GM12878 (cell line): ENCODE measurements around the gene STK39. TPM values are rescaled to one million over a fixed set of nuclear protein-coding genes. Genes with fewer than 3 reads are reported as not detected.

Experiments
- ATAC-seq: fragments of 200-7000 bp; cut with Tn5 transposase; 3 replicates; pipeline ENCODE4 v1.9.1; 2020; ENCODE audit warnings: mild to moderate bottlenecking, moderate library complexity
- BruUV-seq: library from RNA; stranded (reverse); fragments of 400-500 nt; replicated peaks from 2 replicates; lab custom pipeline; 2021; lab: Mats Ljungman, UMichigan
- CTCF ChIA-PET: fragments of 300-600 bp; sonication (Branson Sonifier 250); formaldehyde crosslinking; extraction: SDS; loops from one replicate; lab custom pipeline; 2021; ENCODE audit warnings: inconsistent platforms; lab: Yijun Ruan, JAX
- POLR2A ChIA-PET: fragments of 350-600 bp; formaldehyde crosslinking; extraction: SDS; loops from one replicate; lab custom pipeline; 2021; ENCODE audit warnings: inconsistent platforms; lab: Charles Lee
- RAD21 ChIA-PET: fragments of 300-600 bp; sonication (Branson Sonifier 250); formaldehyde crosslinking; loops from one replicate; lab custom pipeline; 2023; ENCODE audit warnings: antibody characterized with exemption; ENCODE audit not compliant: unreplicated experiment; lab: Charles Lee
- SMC1A ChIA-PET: fragments of 300-600 bp; sonication (Branson Sonifier 250); formaldehyde crosslinking; loops from one replicate; lab custom pipeline; 2023; ENCODE audit not compliant: unreplicated experiment, uncharacterized antibody; lab: Charles Lee
- DNase-seq: peaks from one replicate; pipeline ENCODE4 v3.0.0-alpha.2; 2011; ENCODE audit warnings: low read depth, low spot score
- FAIRE-seq: peaks from 3 replicates; lab custom pipeline; 2011; peaks lifted over from hg19 to GRCh38; lab: Jason Lieb, UNC
- H2AFZ ChIP-seq: 2 replicates; pipeline ENCODE4 v1.6.0; 2011; ENCODE audit warnings: low read depth, low read length, control low read depth; ENCODE audit not compliant: control insufficient read depth
- H3K27ac ChIP-seq: 2 replicates; pipeline ENCODE4 v1.5.1; 2011; ENCODE audit warnings: control low read depth; ENCODE audit not compliant: control insufficient read depth, insufficient read depth
- H3K27me3 ChIP-seq, 2 experiments: replicated peaks in 1 of 2; 2 replicates each; pipeline versions ENCODE4 v1.6.0 to v1.6.1; 2011; ENCODE audit warnings: low read length in 1 of 2; ENCODE audit not compliant: control insufficient read depth in 2 of 2, insufficient read depth in 2 of 2
- H3K36me3 ChIP-seq, 2 experiments: 2 replicates each; pipeline ENCODE4 v1.5.1; 2011; ENCODE audit warnings: low read length in 1 of 2; ENCODE audit not compliant: control insufficient read depth in 2 of 2, insufficient read depth in 2 of 2
- H3K4me1 ChIP-seq: 2 replicates; pipeline ENCODE4 v1.6.1; 2011; ENCODE audit warnings: mild to moderate bottlenecking, low read length, moderate library complexity, mixed read lengths; ENCODE audit not compliant: control insufficient read depth, insufficient read depth
- H3K4me2 ChIP-seq: 2 replicates; pipeline ENCODE4 v1.6.0; 2011; ENCODE audit warnings: control low read depth; ENCODE audit not compliant: control insufficient read depth, insufficient read depth
- H3K4me3 ChIP-seq: fragments of 200-600 bp; sonication (generic); 2 replicates; pipeline ENCODE4 v1.5.1; 2016
- H3K79me2 ChIP-seq: 2 replicates; pipeline ENCODE4 v1.6.0; 2011; ENCODE audit warnings: low read length; ENCODE audit not compliant: control insufficient read depth, insufficient read depth
- H3K9ac ChIP-seq: 2 replicates; pipeline ENCODE4 v1.8.0; 2011; ENCODE audit warnings: low read length, control low read depth, mixed read lengths; ENCODE audit not compliant: control insufficient read depth, insufficient read depth
- H3K9me3 ChIP-seq: replicated peaks from 3 replicates; pipeline ENCODE4 v1.5.1; 2011; ENCODE audit warnings: mild to moderate bottlenecking, low read length; ENCODE audit not compliant: control insufficient read depth, insufficient read depth
- H4K20me1 ChIP-seq: 2 replicates; pipeline ENCODE4 v1.6.0; 2011; ENCODE audit not compliant: control insufficient read depth, insufficient read depth
- BHLHE40 ChIP-seq, 2 experiments: fragments of 450-650 bp in 1 of 2; IDR thresholded peaks; 2 replicates each; pipeline ENCODE4 v1.6.1; 2011 to 2017; ENCODE audit warnings: low read depth in 2 of 2, borderline replicate concordance in 1 of 2, improper control_type of control experiment in 1 of 2, low read length in 1 of 2, mild to moderate bottlenecking in 1 of 2
- CHD4 ChIP-seq: fragments of 200-600 bp; sonication (generic); IDR thresholded peaks from 2 replicates; pipeline ENCODE4 v1.6.1; 2016; ENCODE audit warnings: mild to moderate bottlenecking
- KDM1A ChIP-seq: fragments of 200-600 bp; sonication (generic); IDR thresholded peaks from 2 replicates; pipeline ENCODE4 v1.6.1; 2016; ENCODE audit warnings: borderline replicate concordance
- RUNX3 ChIP-seq: IDR thresholded peaks from 2 replicates; pipeline ENCODE4 v1.6.1; 2012; ENCODE audit warnings: low read length, inconsistent platforms
- TCF12 ChIP-seq: IDR thresholded peaks from 2 replicates; pipeline ENCODE4 v1.6.1; 2011; ENCODE audit warnings: low read depth, mild to moderate bottlenecking, low read length
- TCF7 ChIP-seq: IDR thresholded peaks from 2 replicates; pipeline ENCODE4 v1.6.1; 2014; ENCODE audit warnings: antibody characterized with exemption, borderline replicate concordance
- ZNF592 ChIP-seq: fragments of 450-650 bp; IDR thresholded peaks from 2 replicates; pipeline ENCODE4 v1.6.1; 2017; ENCODE audit warnings: mild to moderate bottlenecking, moderate library complexity
- ZSCAN29 ChIP-seq: fragments of 450-650 bp; IDR thresholded peaks from 2 replicates; pipeline ENCODE4 v1.6.1; 2017; ENCODE audit warnings: mild to moderate bottlenecking, moderate library complexity
- WGBS: methylation state at CpG from one replicate; pipeline ENCODE4 v1.1.6; 2016; ENCODE audit warnings: low lambda C conversion rate; ENCODE audit not compliant: insufficient replicate concordance, insufficient coverage; ENCODE audit errors: missing lambda C conversion rate; 5-methylcytosine and 5-hydroxymethylcytosine counted together
- in situ Hi-C: fragments of 300-500 bp; cut with MboI; formaldehyde crosslinking; loops from 9 replicates; pipeline ENCODE4 v1.14.3; 2018; ENCODE audit warnings: mixed read lengths
- intact Hi-C: fragments of 100-400 bp; cut with micrococcal nuclease; formaldehyde crosslinking; loops from one replicate; pipeline ENCODE4 v1.14.2; 2022; ENCODE audit not compliant: unreplicated experiment
- polyA plus RNA-seq, 11 experiments: library from polyadenylated mRNA; depleted of rRNA in 4 of 11; unstranded in 6 of 11; stranded (reverse) in 5 of 11; fragments of >200 nt; fragmentation: Nextera tagmentation in 4 of 11; fragmentation: Illumina TruSeq in 1 of 11; extraction: Ambion mirVana in 4 of 11; extraction: Trizol in 1 of 11; gene quantifications; 1 replicate in 1 of 11; 2 replicates in 10 of 11; pipeline versions ENCODE4 v1.2.1 to v1.2.3, GENCODE V29; 2011 to 2016; ENCODE audit warnings: inconsistent platforms in 2 of 11, missing spikeins in 2 of 11, low read depth in 1 of 11
- total RNA-seq, 4 experiments: library from RNA; depleted of rRNA in 3 of 4; stranded (reverse); fragments of >200 nt in 3 of 4; fragmentation: Illumina TruSeq in 1 of 4; extraction: Trizol in 1 of 4; gene quantifications; 2 replicates each; pipeline versions ENCODE4 v1.2.1 to v1.2.3, GENCODE V29; 2013 to 2021

STK39 gene
- total and polyA plus RNA-seq, 10 of the 15 experiments (the other 5 are each of a cell fraction or from before 2014, with no cell fraction given), result 0.03 to 0.21 (median 0.07) TPM; not detected in 5

GRCh38 chr2:168086851-168087250, 160.5 kb downstream of the STK39 start:
- in situ Hi-C loops, result no loop called here
- H3K36me3 ChIP-seq, result no peaks in the 10 kb centered on the region
- no peaks in the 10 kb centered on the region for H3K27me3 ChIP-seq
- ChIA-PET SMC1A (interaction anchor here (1.9 kb wide), 1 partner anchor 19 kb away, joined by 6 read pairs; no protein-coding TSS in a partner anchor), POLR2A (no interaction called here), CTCF (no interaction called here), RAD21 (no interaction called here)
- no peak overlapping the region for H3K4me2 ChIP-seq
- no peak for TF ChIP-seq KDM1A
- no peak overlapping the region for H3K4me3 ChIP-seq
- H3K27ac ChIP-seq, result no peak overlapping the region
- ATAC-seq (no peak), FAIRE-seq (no peak), DNase-seq (no peak)
- no TSS peak for BruUV-seq
- 22% methylated on average over 4 of the region's 5 CpGs for WGBS
- H3K79me2 ChIP-seq, result no peaks in the 10 kb centered on the region
- H3K4me1 ChIP-seq, result peaks cover 24% of the 10 kb centered on the region
- no peak overlapping the region for H3K9ac ChIP-seq
- no peaks in the 10 kb centered on the region for H3K9me3 ChIP-seq
- H2AFZ ChIP-seq, result no peak overlapping the region
- no peaks in the 10 kb centered on the region for H4K20me1 ChIP-seq
- intact Hi-C loops, result no loop called here

DNA sequence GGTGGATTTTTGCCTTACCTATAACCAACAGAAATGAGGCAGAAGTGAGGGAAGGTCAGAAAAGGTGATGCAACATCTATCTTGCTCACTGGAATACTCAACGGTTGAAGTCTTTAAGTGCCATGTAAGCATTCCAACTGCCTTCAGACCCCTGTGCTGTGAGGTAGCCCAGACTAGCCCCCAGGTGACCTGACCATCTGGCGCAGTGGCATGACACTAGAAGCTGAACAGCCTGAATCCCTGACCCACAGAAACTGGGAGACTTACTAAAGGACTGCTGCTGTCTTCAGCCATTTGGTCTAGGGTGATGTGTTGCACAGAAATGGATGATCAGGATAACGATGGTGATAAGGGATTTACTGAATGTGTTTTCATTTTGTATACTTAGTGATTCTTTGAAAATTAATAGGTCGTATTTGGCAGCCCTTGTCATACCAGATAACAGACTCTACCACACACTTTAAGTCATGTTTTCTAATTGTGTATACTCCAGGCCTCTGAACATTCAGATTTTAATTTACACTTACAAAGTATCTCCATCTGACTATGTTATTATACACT, 161.5 kb downstream of the STK39 start:
- Histone ChIP-seq H3K4me1 (peaks cover 20% of the 10 kb centered on the region), H3K4me3 (no peak overlapping the region), H4K20me1 (no peaks in the 10 kb centered on the region), H3K27me3 (no peaks in the 10 kb centered on the region), H3K9ac (no peak overlapping the region)
- ChIA-PET SMC1A (interaction anchor here (0.5 to 1.9 kb wide), 2 partner anchors 20 to 359 kb away, joined by 3 to 6 read pairs; no protein-coding TSS in a partner anchor), RAD21 (no interaction called here)
- no peak for FAIRE-seq
- 15% methylated on average over 4 of the region's 4 CpGs for WGBS
- in situ Hi-C loops, result no loop called here
- TF ChIP-seq ZNF592, result no peak
- TF ChIP-seq TCF12, result no peak
- TF ChIP-seq TCF7, result no peak
- TF ChIP-seq CHD4, result no peak
- no peak for TF ChIP-seq BHLHE40 (IDR thresholded peaks at IDR 0.05; ENCODE audit: borderline replicate concordance in 1 of 2, low read depth in 2 of 2, low read length in 1 of 2)
- no peak for TF ChIP-seq RUNX3
- no peak for TF ChIP-seq ZSCAN29
- TF ChIP-seq, all 136 proteins: peak for 0
- intact Hi-C loops, result no loop called here
- CTCF ChIA-PET, result no interaction called here
- POLR2A ChIA-PET, result no interaction called here
- ATAC-seq (no peak), DNase-seq (no peak)
- Histone ChIP-seq H3K9me3 (no peaks in the 10 kb centered on the region; the same call in 2 of the 3 replicates), H2AFZ (no peak overlapping the region), H3K79me2 (no peaks in the 10 kb centered on the region), H3K4me2 (no peak overlapping the region), H3K36me3 (no peaks in the 10 kb centered on the region), H3K27ac (no peak overlapping the region)
- BruUV-seq, result no TSS peak
